Measurements from ENCODE around the gene WFDC5.

Gene WFDC5

GRCh38 chr20:45113865-45114264 lies 1.1 kb downstream of the WFDC5 start:
- DNase-seq, result no peak

- no peak for DNase-seq
Observed at GRCh38 chr20:45112754-45113153, 2.2 kb downstream of the WFDC5 start.

- DNase-seq, result peak in 1 of 2 donors; percentile 13
Observed at GRCh38 chr20:45111799-45112471, 3.0 kb downstream of the WFDC5 start.

GRCh38 chr20:45111285-45111684 lies 3.7 kb downstream of the WFDC5 start:
- no peak for DNase-seq

GRCh38 chr20:45110301-45110700 lies 4.7 kb downstream of the WFDC5 start:
- no peak for DNase-seq

- no peak for DNase-seq
Observed at GRCh38 chr20:45109634-45110033, 5.3 kb downstream of the WFDC5 start.

GRCh38 chr20:45105317-45105716 lies 9.7 kb downstream of the WFDC5 start:
- DNase-seq, result no peak

- no peak for DNase-seq
Observed at GRCh38 chr20:45104786-45105185, 10.2 kb downstream of the WFDC5 start.

- no peak for DNase-seq
Observed at GRCh38 chr20:45103072-45103471, 11.9 kb downstream of the WFDC5 start.

- DNase-seq, result no peak
Observed at GRCh38 chr20:45101333-45101850, 13.6 kb downstream of the WFDC5 start.

- DNase-seq, result no peak
Observed at GRCh38 chr20:45100563-45101245, 14.3 kb downstream of the WFDC5 start, which contains the start of gene KCNS1. Gene KCNS1 (minus strand): TSS chr20:45101127. CDS start chr20:45099236, 1,891 bp downstream.

GRCh38 chr20:45098103-45098773 lies 16.7 kb downstream of the WFDC5 start:
- DNase-seq, result no peak

- peak; percentile 45 to 51 for DNase-seq
Observed at GRCh38 chr20:45097485-45098102, 17.4 kb downstream of the WFDC5 start.

GRCh38 chr20:45096781-45097180 lies 18.2 kb downstream of the WFDC5 start:
- DNase-seq, result no peak

- peak; percentile 34 to 64 for DNase-seq
Observed at GRCh38 chr20:45095805-45096238, 19.2 kb downstream of the WFDC5 start.

GRCh38 chr20:45094864-45095574 lies 20.0 kb downstream of the WFDC5 start:
- DNase-seq, result no peak

- no peak for DNase-seq
Observed at GRCh38 chr20:45094201-45094600, 20.8 kb downstream of the WFDC5 start.

GRCh38 chr20:45092898-45093297 lies 22.1 kb downstream of the WFDC5 start:
- DNase-seq, result no peak

GRCh38 chr20:45091366-45091765 lies 23.6 kb downstream of the WFDC5 start:
- no peak for DNase-seq

GRCh38 chr20:45090481-45090880 lies 24.5 kb downstream of the WFDC5 start:
- DNase-seq, result no peak

GRCh38 chr20:45088247-45088646 lies 26.7 kb downstream of the WFDC5 start:
- DNase-seq, result no peak

GRCh38 chr20:45087814-45088213 lies 27.2 kb downstream of the WFDC5 start:
- DNase-seq, result no peak

Data from inflammatory macrophage treated with lipopolysaccharide for 1 hour (primary cell).